Transverse colon (tissue), 4 donors: ENCODE results near the gene SLC24A4. TPM values are rescaled to one million over a fixed set of nuclear protein-coding genes. Genes with fewer than 3 reads are reported as not detected.

Experiments used
- DNase-seq: peaks from one replicate; pipeline ENCODE4 v3.0.0-alpha.2; 2019
- H3K27ac ChIP-seq, 4 donors: fragments of 200-600 bp; sonication (generic); 2 replicates each; pipeline ENCODE4 v1.5.1; 2016 to 2018; ENCODE audit warnings: inconsistent platforms in 4 of 4
- H3K27me3 ChIP-seq: fragments of 200-600 bp; sonication (generic); 2 replicates; pipeline ENCODE4 v1.5.1; 2017; ENCODE audit warnings: inconsistent platforms
- H3K36me3 ChIP-seq, 4 donors: fragments of 200-600 bp; sonication (generic); 2 replicates each; pipeline ENCODE4 v1.5.1; 2017 to 2019; ENCODE audit warnings: inconsistent platforms in 4 of 4
- H3K4me1 ChIP-seq, 4 donors: fragments of 200-600 bp; sonication (generic); 2 replicates each; pipeline ENCODE4 v1.5.1; 2017 to 2020; ENCODE audit warnings: inconsistent platforms in 4 of 4
- H3K4me3 ChIP-seq, 4 donors: fragments of 200-600 bp; sonication (generic); 1 replicate in 1 of 4; 2 replicates in 3 of 4; pipeline versions ENCODE4 v1.5.1 to v1.6.1; 2017 to 2019; ENCODE audit warnings: inconsistent platforms in 4 of 4
- H3K9me3 ChIP-seq, 2 donors: fragments of 200-600 bp; sonication (generic); 2 replicates each; pipeline ENCODE4 v1.5.1; 2017 to 2019; ENCODE audit warnings: inconsistent platforms in 2 of 2
- EP300 ChIP-seq: sonication (generic); formaldehyde crosslinking; IDR thresholded peaks from one replicate; pipeline ENCODE4 v1.6.1; 2017; ENCODE audit warnings: antibody characterized with exemption, low read depth
- POLR2A ChIP-seq: fragments of 450-650 bp; IDR thresholded peaks from one replicate; pipeline ENCODE4 v1.6.1; 2016; ENCODE audit warnings: antibody characterized with exemption, mild to moderate bottlenecking, moderate library complexity
- POLR2AphosphoS5 ChIP-seq, 3 donors: sonication (generic); formaldehyde crosslinking; IDR thresholded peaks; one replicate each; pipeline ENCODE4 v1.6.1; 2016; ENCODE audit warnings: antibody characterized with exemption in 3 of 3
- WGBS, 2 donors: methylation state at CpG; one replicate each; pipeline ENCODE4 v1.1.5; 2018; ENCODE audit warnings: low coverage in 1 of 2; 5-methylcytosine and 5-hydroxymethylcytosine counted together
- in situ Hi-C, 4 donors: fragments of 200-750 bp; cut with MboI; loops; one replicate each; pipeline versions ENCODE4 v1.15.0 to v1.15.1; 2017; ENCODE audit warnings: low sequenced_read_pairs in 3 of 4, low pct_ligation_motif_present in 1 of 4, low pct_unique_long_range_greater_than_20kb in 1 of 4
- intact Hi-C: fragments of 100-400 bp; cut with DNase I; formaldehyde crosslinking; loops from one replicate; pipeline ENCODE4 v1.15.1; 2023; ENCODE audit warnings: low total_unique reads
- total RNA-seq, 4 donors: library from RNA; depleted of rRNA; stranded (reverse); fragments of >200 nt; gene quantifications; one replicate each; pipeline ENCODE4 v1.1.0, GENCODE V29; 2016
- TF ChIP-seq, protein P1 (sequence below), 5 experiments: fragments of 200-600 bp in 3 of 5; fragments of 450-650 bp in 2 of 5; sonication (generic) in 3 of 5; IDR thresholded peaks; 1 replicate in 2 of 5; 2 replicates in 3 of 5; pipeline ENCODE4 v1.5.1; 2016 to 2017; ENCODE audit warnings: antibody characterized with exemption in 5 of 5, inconsistent platforms in 3 of 5, mild to moderate bottlenecking in 2 of 5, moderate library complexity in 1 of 5

The SLC24A4 gene
- total RNA-seq, 4 donors from 2014 or later, result 0.27 to 0.48 TPM; not detected in 2

DNA sequence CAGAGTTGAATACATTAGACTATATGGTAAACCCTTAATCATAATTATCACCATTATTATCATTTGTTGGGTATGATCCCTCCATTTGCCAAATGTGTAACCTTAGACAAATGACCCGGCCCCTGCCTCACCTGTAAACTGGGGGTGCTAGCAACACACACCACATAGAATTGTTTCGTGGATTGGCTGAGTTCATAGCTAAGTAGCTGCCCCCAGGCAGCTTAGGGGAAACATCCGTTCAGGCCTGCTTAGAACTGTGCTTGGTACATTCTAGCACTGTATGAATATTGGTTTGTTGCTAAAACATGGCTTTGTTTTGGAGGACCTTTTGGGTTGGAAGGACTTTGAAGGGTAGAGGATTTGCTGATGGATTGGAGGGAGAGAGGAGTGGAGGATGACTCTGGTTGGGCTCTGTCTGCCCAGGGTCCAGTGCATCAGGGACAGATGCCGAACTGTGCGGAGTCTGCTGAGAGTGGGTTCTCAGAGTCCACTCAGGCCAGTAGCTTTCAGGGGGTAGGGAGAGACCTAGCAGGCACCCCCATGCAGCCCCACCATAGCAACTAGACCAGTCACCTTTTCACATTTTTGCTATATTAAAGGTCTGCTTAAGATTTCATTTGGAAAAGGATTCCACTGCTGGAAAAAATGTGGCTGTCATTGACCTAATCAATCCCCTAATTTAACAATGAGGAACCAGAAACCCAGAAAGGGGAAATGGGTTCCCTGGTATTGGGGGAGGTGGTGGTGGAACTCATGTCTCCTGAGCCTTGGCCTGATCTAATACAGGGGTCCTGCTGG is 192.8 kb downstream of the SLC24A4 start:
- TF ChIP-seq POLR2A, result no peak
- TF ChIP-seq, protein P1, sequence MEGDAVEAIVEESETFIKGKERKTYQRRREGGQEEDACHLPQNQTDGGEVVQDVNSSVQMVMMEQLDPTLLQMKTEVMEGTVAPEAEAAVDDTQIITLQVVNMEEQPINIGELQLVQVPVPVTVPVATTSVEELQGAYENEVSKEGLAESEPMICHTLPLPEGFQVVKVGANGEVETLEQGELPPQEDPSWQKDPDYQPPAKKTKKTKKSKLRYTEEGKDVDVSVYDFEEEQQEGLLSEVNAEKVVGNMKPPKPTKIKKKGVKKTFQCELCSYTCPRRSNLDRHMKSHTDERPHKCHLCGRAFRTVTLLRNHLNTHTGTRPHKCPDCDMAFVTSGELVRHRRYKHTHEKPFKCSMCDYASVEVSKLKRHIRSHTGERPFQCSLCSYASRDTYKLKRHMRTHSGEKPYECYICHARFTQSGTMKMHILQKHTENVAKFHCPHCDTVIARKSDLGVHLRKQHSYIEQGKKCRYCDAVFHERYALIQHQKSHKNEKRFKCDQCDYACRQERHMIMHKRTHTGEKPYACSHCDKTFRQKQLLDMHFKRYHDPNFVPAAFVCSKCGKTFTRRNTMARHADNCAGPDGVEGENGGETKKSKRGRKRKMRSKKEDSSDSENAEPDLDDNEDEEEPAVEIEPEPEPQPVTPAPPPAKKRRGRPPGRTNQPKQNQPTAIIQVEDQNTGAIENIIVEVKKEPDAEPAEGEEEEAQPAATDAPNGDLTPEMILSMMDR (IDR thresholded peaks at IDR 0.05), result no peak
- WGBS, 2 donors, result 90 to 100% methylated on average over 1 to 5 of the region's 5 CpGs
- DNase-seq, result no peak
- H3K27me3 ChIP-seq, result no peaks in the 10 kb centered on the region
- H3K4me3 ChIP-seq, result peak overlapping the region in 2 of 4 donors; percentile 63 to 84
- H3K27ac ChIP-seq, result peak overlapping the region; percentile 88 to 94 (median 92)
- H3K9me3 ChIP-seq, result no peaks in the 10 kb centered on the region
- intact Hi-C loops (loop anchor here (10.0 kb wide), 1 partner anchor 129 kb away; no protein-coding TSS in a partner anchor), in situ Hi-C loops (no loop called here)
- peaks cover 9 to 63% (median 26%) of the 10 kb centered on the region in 4 donors for H3K4me1 ChIP-seq
- no peaks in the 10 kb centered on the region for H3K36me3 ChIP-seq

- peak overlapping the region in 3 of 4 donors; percentile 18 to 94 (median 32) for H3K27ac ChIP-seq
- in situ Hi-C loops (no loop called here), intact Hi-C loops (loop anchor here (10.0 kb wide), 1 partner anchor 128 kb away; no protein-coding TSS in a partner anchor)
These were observed 193.5 kb downstream of the SLC24A4 start for GRCh38 chr14:92516344-92516965.

GRCh38 chr14:92516966-92517506 is 194.1 kb downstream of the SLC24A4 start:
- Histone ChIP-seq H3K27ac (peak overlapping the region; percentile 7 to 37 (median 16)), H3K9me3 (no peaks in the 10 kb centered on the region), H3K4me3 (no peak overlapping the region), H3K27me3 (no peaks in the 10 kb centered on the region), H3K4me1 (peaks cover 4 to 50% (median 16%) of the 10 kb centered on the region in 4 donors), H3K36me3 (no peaks in the 10 kb centered on the region)
- intact Hi-C loops (loop anchor here (10.0 kb wide), 1 partner anchor 128 kb away; no protein-coding TSS in a partner anchor), in situ Hi-C loops (no loop called here)
- TF ChIP-seq EP300 (no peak), POLR2A (no peak), POLR2AphosphoS5 (IDR thresholded peaks at IDR 0.05) (no peak)
- TF ChIP-seq, protein P1 (IDR thresholded peaks at IDR 0.05), result no peak
- no peak for DNase-seq
- WGBS, 2 donors, result 85 to 100% methylated on average over 4 to 5 of the region's 5 CpGs

More at GRCh38 chr14:92516344-92516965, 193.5 kb downstream of the SLC24A4 start:
- H3K4me3 ChIP-seq, result no peak overlapping the region
- H3K27me3 ChIP-seq, result no peaks in the 10 kb centered on the region
- peaks cover 9 to 56% (median 21%) of the 10 kb centered on the region in 4 donors for H3K4me1 ChIP-seq
- TF ChIP-seq EP300 (no peak), POLR2A (no peak)
- TF ChIP-seq, protein P1 (IDR thresholded peaks at IDR 0.05), result no peak
- WGBS, 2 donors, result 86% methylated on average over 4 of the region's 4 CpGs; no CpG with 5 or more reads in 1 of the 2 donors
- DNase-seq, result no peak
- no peaks in the 10 kb centered on the region for H3K36me3 ChIP-seq
- H3K9me3 ChIP-seq, result no peaks in the 10 kb centered on the region

DNA sequence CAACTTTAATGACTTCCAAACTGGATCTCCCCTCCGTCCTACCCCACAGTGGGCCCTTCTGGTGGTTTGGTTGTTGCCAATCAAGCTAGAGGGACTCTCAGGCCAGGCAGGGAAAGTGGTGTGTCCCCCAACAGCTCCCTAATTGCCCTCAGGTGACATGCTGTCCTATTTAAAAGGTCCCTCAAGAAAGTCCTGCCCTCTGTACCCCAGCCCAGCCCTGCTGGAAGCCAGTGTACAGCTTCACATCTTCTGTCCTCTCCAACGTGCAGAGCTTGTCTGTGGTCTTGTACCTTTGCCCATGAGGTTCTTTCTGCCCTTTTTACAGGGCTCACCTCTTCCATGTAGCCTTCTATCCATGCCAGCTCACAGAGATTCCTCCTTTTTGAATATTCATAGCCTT is 194.8 kb downstream of the SLC24A4 start:
- Histone ChIP-seq H3K36me3 (no peaks in the 10 kb centered on the region), H3K9me3 (no peaks in the 10 kb centered on the region), H3K4me3 (no peak overlapping the region), H3K4me1 (peaks cover 1 to 43% (median 12%) of the 10 kb centered on the region in 4 donors), H3K27me3 (no peaks in the 10 kb centered on the region), H3K27ac (peak overlapping the region in 3 of 4 donors; percentile 7 to 37 (median 11))
- WGBS, 2 donors, result 81 to 100% methylated on average over 1 to 2 of the region's 2 CpGs
- DNase-seq, result no peak
- TF ChIP-seq, protein P1 (IDR thresholded peaks at IDR 0.05), result no peak
- TF ChIP-seq EP300 (no peak), POLR2AphosphoS5 (IDR thresholded peaks at IDR 0.05) (no peak), POLR2A (no peak)
- in situ Hi-C loops (no loop called here), intact Hi-C loops (loop anchor here (10.0 kb wide), 1 partner anchor 127 kb away; no protein-coding TSS in a partner anchor)
